SK-N-MC (cell line): ENCODE results near the gene TSKS.

Source experiments
- EZH2 ChIP-seq: fragments of 200-600 bp; sonication (generic); IDR thresholded peaks from one replicate; pipeline ENCODE4 v1.6.1; 2017; ENCODE audit warnings: antibody characterized with exemption
- POLR2AphosphoS5 ChIP-seq: IDR thresholded peaks from 2 replicates; pipeline ENCODE4 v1.6.1; 2012; ENCODE audit warnings: mild to moderate bottlenecking, low read depth, low read length, borderline replicate concordance

- no peak for TF ChIP-seq EZH2
- no peak for TF ChIP-seq POLR2AphosphoS5
Observed at GRCh38 chr19:49779731-49780555, 16.8 kb upstream of the TSKS start.
